GM19452 (cell line): Measurements from ENCODE around the gene FOXN3.
"Not testable (repeated sequence)": the region's sequence is repeated elsewhere in the genome, so short reads cannot be mapped to it uniquely, and the experiment has no call there.

Source experiments
- ATAC-seq: cut with Tn5 transposase; IDR thresholded peaks from one replicate; pipeline ENCODE4 v1.9.1; 2021; ENCODE audit not compliant: unreplicated experiment

FOXN3 gene

GRCh38 chr14:89256951-89257350, 160.1 kb downstream of the FOXN3 start:
- no peak for ATAC-seq

GRCh38 chr14:89256283-89256682, 160.8 kb downstream of the FOXN3 start:
- no peak for ATAC-seq

DNA sequence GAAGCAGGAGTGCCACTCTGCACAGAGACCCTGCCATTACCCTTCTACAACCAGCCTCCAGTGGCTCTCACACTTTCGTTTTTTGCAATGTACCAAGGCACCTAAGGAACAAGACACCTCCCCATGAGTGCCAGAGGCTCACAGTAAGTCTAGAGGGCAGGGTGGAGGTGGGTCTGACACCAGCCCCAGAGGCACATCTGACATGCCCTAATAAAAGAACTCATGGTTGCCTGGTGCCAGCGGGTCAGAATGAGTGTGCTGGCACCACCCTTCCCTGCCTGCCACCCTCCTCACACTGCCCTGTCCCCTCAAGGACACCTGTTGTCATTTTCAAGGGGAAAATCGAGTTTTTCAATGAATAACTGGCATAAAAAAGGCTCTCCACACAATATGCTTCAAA, 161.2 kb downstream of the FOXN3 start:
- ATAC-seq: no peak

DNA sequence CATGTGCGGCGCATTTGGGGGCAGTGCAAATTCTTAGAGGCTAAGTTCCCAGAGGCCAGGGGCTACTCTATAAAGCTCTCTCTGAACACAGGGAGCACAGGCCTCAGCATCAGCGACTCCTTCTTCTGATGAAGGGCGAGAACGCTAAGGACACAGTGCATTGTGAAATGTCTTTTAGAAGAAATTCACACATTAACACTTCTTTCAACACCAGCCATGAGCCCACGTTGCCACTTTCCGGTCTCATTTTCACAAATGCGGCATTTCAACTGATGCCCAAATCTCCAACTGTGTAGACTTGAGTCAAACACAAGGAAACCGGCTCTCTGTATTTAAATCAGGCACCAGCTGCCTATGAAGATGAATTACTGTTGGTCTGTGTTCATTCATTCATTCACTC, 162.0 kb downstream of the FOXN3 start:
- ATAC-seq: no peak

DNA sequence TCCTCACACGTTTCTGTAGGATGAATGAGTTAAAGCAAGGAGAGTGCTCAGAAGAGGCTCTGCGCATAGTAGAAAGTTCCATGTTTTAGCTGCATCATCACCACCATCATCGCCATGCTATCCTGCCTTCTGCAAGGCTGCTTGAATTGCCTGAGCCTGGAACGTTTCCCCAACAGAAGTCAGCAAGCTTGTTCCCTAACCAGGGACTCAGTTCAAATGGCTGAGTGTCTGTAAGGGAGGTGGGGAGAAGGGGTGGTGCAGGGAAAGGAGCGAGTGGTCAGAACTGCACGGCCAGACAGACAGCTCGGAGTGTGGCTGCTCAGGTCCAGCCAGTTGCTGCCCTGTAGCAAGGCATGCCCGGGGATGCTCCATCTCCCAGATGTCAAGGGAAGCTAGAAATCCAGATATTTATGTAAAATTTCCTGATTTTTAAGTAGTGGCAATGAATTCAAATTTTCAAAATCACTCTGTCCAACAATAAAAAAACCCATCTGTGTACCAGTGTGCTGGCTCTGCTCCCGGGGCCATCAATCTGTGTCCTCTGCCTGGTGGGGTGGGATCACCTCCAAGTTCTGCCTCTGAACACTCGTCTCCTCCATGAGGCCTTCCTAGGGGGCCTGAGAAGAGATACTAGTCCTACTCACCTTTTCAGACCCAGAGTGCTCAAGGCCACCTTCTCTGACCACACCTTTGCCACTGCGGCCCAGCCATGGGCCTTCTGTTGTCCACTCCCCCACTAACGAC, 162.7 kb downstream of the FOXN3 start:
- ATAC-seq: no peak

- no peak for ATAC-seq
Measured at GRCh38 chr14:89252887-89253532, 164.0 kb downstream of the FOXN3 start.

GRCh38 chr14:89251061-89251460, 166.0 kb downstream of the FOXN3 start:
- ATAC-seq: no peak

DNA sequence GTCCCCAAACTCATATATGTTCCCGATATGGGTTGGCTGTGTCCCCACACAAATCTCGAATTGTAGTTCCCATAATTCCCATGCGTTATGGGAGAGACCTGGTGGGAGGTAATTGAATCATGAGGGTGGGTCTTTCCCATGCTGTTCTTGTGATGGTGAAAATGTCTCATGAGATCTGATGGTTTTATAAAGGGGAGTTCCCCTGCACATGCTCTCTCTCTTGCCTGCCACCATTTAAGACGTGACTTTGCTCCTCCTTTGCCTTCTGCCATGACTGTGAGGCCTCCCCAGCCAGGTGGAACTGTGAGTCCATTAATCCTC, 166.4 kb downstream of the FOXN3 start:
- not testable (repeated sequence) for ATAC-seq

DNA sequence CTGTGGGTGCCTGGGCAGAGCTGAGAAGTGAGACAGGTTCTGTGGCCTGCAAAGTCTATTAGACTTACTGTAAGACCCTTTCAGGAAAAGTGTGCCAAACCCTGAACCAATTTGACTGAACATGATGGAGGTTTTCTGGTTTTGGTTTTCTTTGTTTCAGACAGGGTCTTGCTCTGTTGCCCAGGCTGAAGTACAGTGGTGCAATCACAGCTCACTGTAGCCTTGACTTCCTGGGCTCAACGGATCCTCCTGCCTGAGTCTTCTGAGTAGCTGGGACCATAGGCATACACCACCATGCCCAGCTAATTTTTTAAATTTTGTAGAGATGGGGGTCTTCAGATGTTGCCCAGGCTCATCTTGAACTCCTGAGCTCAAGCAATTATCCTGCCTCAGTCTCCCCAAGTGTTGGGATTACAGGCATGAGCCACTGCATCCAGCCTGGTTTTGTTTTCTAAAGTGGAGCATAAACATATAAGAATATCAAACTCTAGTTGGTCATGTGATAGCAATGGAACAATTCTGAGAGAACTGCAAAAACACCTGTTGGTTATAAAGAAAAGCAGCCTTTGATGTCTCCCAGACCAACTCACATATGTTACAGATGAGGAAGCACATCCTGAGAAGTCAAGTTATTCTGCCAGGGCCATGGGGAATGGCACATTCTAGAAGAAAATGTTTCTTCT, 166.9 kb downstream of the FOXN3 start:
- no peak for ATAC-seq

DNA sequence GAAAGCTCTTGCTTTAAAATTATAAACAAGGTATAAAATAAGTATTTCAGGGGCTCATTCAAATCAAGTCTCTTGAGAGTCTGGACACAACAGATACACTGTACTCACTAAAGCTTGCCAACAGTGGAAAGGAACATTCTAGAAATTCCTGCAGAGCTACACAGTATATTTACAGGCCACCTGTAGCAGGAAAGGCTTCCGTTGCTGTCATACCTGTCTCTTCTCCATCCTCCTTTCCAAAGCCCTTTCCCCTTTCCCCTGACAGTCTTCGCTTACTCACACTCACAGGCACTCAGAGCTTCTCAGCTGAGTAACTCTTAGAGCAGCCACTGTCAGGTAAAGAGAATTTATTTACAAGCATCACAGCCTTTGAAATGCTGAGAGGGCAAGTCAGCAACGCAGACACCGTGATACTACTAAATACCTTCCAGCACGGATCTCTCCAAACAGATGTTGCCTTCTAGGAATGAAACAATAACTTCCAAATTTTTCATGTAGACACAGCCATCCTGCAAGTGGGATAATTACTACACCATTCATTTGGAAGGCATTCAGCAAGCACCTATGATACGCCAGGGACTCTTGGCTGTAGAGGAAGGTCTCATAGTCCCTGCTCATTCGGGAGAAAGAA, 167.9 kb downstream of the FOXN3 start:
- ATAC-seq: no peak

DNA sequence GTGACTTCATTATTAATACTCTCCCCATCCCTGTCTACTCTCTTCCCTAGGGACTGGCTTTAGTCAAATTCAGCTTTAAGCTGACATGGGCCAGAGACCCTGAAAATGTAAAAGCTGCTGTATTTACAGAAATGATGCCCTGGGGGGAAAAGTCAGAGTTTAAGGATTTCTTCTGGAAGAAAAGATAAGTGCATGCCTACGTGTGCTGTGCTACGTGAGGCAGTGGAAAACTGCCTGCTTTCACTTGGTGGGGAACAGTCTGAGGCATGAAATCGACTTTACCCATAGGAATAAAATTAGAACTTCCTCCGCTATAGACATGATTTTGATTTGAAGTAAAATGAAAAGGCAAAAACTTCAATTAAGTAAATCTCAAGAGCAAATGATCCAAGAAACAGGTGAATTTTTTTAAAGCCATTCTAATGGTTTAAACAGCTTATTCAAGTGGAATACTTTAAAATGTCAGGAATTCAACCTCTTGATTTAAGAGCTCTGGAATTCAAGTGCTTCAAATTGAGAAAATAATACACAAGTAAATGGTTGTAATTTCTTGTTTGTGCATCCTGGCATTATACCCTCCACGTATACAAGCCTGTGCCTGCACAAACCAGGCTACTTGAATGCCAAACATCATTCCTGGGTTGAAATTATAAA, 168.5 kb downstream of the FOXN3 start:
- ATAC-seq: no peak

GRCh38 chr14:89247457-89248122, 169.4 kb downstream of the FOXN3 start:
- ATAC-seq: no peak

- ATAC-seq: no peak
Measured at GRCh38 chr14:89246290-89246689, 170.7 kb downstream of the FOXN3 start.

- ATAC-seq: no peak
Measured at GRCh38 chr14:89245802-89246201, 171.2 kb downstream of the FOXN3 start.

GRCh38 chr14:89244720-89245119, 172.3 kb downstream of the FOXN3 start:
- no peak for ATAC-seq

DNA sequence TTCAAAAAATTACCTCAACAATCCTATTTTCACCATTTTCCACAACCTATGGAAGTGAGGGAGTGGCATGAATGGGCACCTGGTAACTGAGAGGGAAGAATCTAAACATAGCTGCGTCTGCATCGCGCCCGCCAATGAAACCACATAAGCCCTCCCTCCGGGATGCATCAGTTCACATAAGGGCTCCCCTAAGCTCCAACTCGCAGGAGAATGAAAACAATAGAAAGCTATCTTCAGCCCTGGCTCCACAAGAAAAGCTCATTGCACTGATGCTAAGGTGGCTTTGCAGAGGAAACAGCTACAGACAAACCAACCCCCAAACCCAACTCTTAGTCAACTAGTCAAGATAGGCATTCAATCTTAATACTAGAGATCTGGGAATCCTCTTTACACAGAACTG, 173.3 kb downstream of the FOXN3 start:
- ATAC-seq: no peak

DNA sequence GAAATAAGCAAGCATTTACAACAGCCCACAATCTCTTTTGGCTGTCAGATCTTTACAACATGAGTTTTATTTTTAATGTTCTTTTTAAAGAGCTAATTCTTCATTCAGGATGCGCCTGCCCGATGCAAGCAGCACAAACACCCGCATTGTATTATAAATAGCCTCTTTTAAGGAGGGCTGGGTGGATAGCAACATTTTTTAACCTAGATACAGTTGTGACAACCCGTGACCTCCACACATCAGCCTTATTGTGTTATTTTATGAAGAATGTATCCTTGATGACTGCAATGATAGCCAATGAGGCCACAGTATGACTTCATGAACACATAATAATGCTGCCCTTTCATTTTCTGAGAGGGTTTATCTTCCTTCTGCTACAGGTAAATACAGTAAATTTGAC, 173.7 kb downstream of the FOXN3 start:
- ATAC-seq: no peak

- ATAC-seq: no peak
Measured at GRCh38 chr14:89242652-89243279, 174.3 kb downstream of the FOXN3 start.

GRCh38 chr14:89241934-89242651, 174.9 kb downstream of the FOXN3 start:
- ATAC-seq: no peak

GRCh38 chr14:89241257-89241656, 175.8 kb downstream of the FOXN3 start:
- ATAC-seq: no peak
